CD14-positive monocyte (primary cell): Measurements from ENCODE around the gene CDH4. TPM values are rescaled to one million over a fixed set of nuclear protein-coding genes. Genes with fewer than 3 reads are reported as not detected.
A peak's percentile ranks its signal among the peaks of the same experiment; 100 is the strongest.

Experiments
- DNase-seq, 3 donors: peaks; one replicate each; pipeline ENCODE4 v3.0.0-alpha.2; 2011 to 2022
- H2AFZ ChIP-seq: 2 replicates; pipeline ENCODE4 v1.6.0; 2012; ENCODE audit warnings: mild to moderate bottlenecking, low read depth, low read length, inconsistent platforms; ENCODE audit not compliant: insufficient read depth, poor library complexity, severe bottlenecking
- H3K27ac ChIP-seq, 2 donors: 1 replicate in 1 of 2; 2 replicates in 1 of 2; pipeline ENCODE4 v1.5.1; 2012 to 2013; ENCODE audit warnings: low read length in 2 of 2, control low read depth in 1 of 2, inconsistent platforms in 1 of 2, low read depth in 1 of 2, mild to moderate bottlenecking in 1 of 2
- H3K27me3 ChIP-seq, 2 donors: one replicate each; pipeline versions ENCODE4 v1.6.0 to v1.6.1; 2011 to 2013; ENCODE audit warnings: low read length in 2 of 2; ENCODE audit not compliant: control insufficient read depth in 2 of 2, insufficient read depth in 2 of 2
- H3K36me3 ChIP-seq, 2 donors: replicated peaks in 1 of 2; 1 replicate in 1 of 2; 2 replicates in 1 of 2; pipeline versions ENCODE4 v1.5.1 to v1.6.1; 2012 to 2013; ENCODE audit warnings: low read length in 2 of 2, control low read depth in 1 of 2, inconsistent platforms in 1 of 2, mild to moderate bottlenecking in 1 of 2; ENCODE audit not compliant: insufficient read depth in 2 of 2, control insufficient read depth in 1 of 2
- H3K4me1 ChIP-seq, 2 donors: 1 replicate in 1 of 2; 2 replicates in 1 of 2; pipeline versions ENCODE4 v1.5.1 to v1.6.1; 2012 to 2013; ENCODE audit warnings: low read length in 2 of 2, control low read depth in 1 of 2, inconsistent platforms in 1 of 2, mild to moderate bottlenecking in 1 of 2, moderate library complexity in 1 of 2; ENCODE audit not compliant: insufficient read depth in 2 of 2, control insufficient read depth in 1 of 2
- H3K4me2 ChIP-seq: replicated peaks from 2 replicates; pipeline ENCODE3; 2012; ENCODE audit warnings: low read length, moderate library complexity, mild to moderate bottlenecking; ENCODE audit not compliant: poor library complexity, severe bottlenecking; ENCODE audit errors: extremely low read depth
- H3K4me3 ChIP-seq, 3 experiments: fragments of 200-600 bp in 1 of 3; sonication (generic) in 1 of 3; replicated peaks in 1 of 3; 1 replicate in 2 of 3; 2 replicates in 1 of 3; pipeline ENCODE4 v1.5.1; 2011 to 2013; ENCODE audit warnings: low read length in 3 of 3, mild to moderate bottlenecking in 3 of 3, control low read depth in 2 of 3, low read depth in 2 of 3, inconsistent platforms in 1 of 3, moderate library complexity in 1 of 3
- H3K79me2 ChIP-seq: 2 replicates; pipeline ENCODE4 v1.6.0; 2012; ENCODE audit warnings: mild to moderate bottlenecking, control low read depth, inconsistent platforms, low read length, moderate library complexity; ENCODE audit not compliant: insufficient read depth
- H3K9ac ChIP-seq: 2 replicates; pipeline ENCODE4 v1.6.0; 2017; ENCODE audit warnings: low read length, mild to moderate bottlenecking; ENCODE audit not compliant: insufficient read depth, poor library complexity, severe bottlenecking
- H3K9me3 ChIP-seq, 2 donors: replicated peaks in 1 of 2; 1 replicate in 1 of 2; 2 replicates in 1 of 2; pipeline versions ENCODE4 v1.5.1 to v1.6.1; 2012 to 2013; ENCODE audit warnings: low read length in 2 of 2, control low read depth in 1 of 2; ENCODE audit not compliant: control insufficient read depth in 1 of 2, insufficient read depth in 1 of 2
- H4K20me1 ChIP-seq: 2 replicates; pipeline ENCODE4 v1.6.0; 2012; ENCODE audit warnings: mild to moderate bottlenecking, low read length, control low read depth, moderate library complexity; ENCODE audit not compliant: insufficient read depth
- H3K27ac Mint-ChIP-seq, 7 donors: one replicate each; pipeline ENCODE4 v1.8.0; 2020; ENCODE audit warnings: mild to moderate bottlenecking in 7 of 7, mixed read lengths in 7 of 7, moderate library complexity in 6 of 7, inconsistent platforms in 2 of 7
- H3K27me3 Mint-ChIP-seq, 3 donors: one replicate each; pipeline ENCODE4 v1.8.0; 2021 to 2022; ENCODE audit warnings: low read depth in 3 of 3, mild to moderate bottlenecking in 3 of 3, mixed read lengths in 3 of 3, moderate library complexity in 3 of 3, inconsistent platforms in 1 of 3
- H3K36me3 Mint-ChIP-seq, 2 donors: one replicate each; pipeline ENCODE4 v1.8.0; 2020; ENCODE audit warnings: mixed read lengths in 2 of 2, inconsistent platforms in 1 of 2, mild to moderate bottlenecking in 1 of 2
- H3K4me1 Mint-ChIP-seq: one replicate; pipeline ENCODE4 v1.8.0; 2020; ENCODE audit warnings: mild to moderate bottlenecking, mixed read lengths
- H3K4me3 Mint-ChIP-seq, 2 donors: one replicate each; pipeline ENCODE4 v1.8.0; 2020; ENCODE audit warnings: mild to moderate bottlenecking in 2 of 2, mixed read lengths in 2 of 2, moderate library complexity in 1 of 2
- H3K9me3 Mint-ChIP-seq, 7 donors: one replicate each; pipeline ENCODE4 v1.8.0; 2020 to 2022; ENCODE audit warnings: mixed read lengths in 7 of 7, mild to moderate bottlenecking in 6 of 7, moderate library complexity in 6 of 7, inconsistent platforms in 2 of 7
- CTCF ChIP-seq: fragments of 200-600 bp; IDR thresholded peaks from one replicate; pipeline ENCODE4 v1.8.0; 2022; ENCODE audit warnings: antibody characterized with exemption, mild to moderate bottlenecking
- WGBS: methylation state at CpG from one replicate; pipeline ENCODE4 v1.1.5; 2013; ENCODE audit warnings: missing lambda C conversion rate; ENCODE audit not compliant: insufficient coverage; 5-methylcytosine and 5-hydroxymethylcytosine counted together
- intact Hi-C, 2 donors: fragments of 100-400 bp; cut with micrococcal nuclease; formaldehyde crosslinking; loops; one replicate each; pipeline versions ENCODE4 v1.15.0 to v1.15.1; 2023
- polyA minus RNA-seq: library from RNA; depleted of rRNA, polyadenylated mRNA; stranded (reverse); fragments of >200 nt; gene quantifications from 2 replicates; pipeline ENCODE4 v1.2.3, GENCODE V29; 2012
- polyA plus RNA-seq, 3 donors: library from polyadenylated mRNA; depleted of rRNA in 1 of 3; unstranded in 2 of 3; stranded (reverse) in 1 of 3; fragments of 300-500 nt in 2 of 3; fragments of >200 nt in 1 of 3; fragmentation: Illumina TruSeq in 2 of 3; gene quantifications; 1 replicate in 2 of 3; 2 replicates in 1 of 3; pipeline ENCODE4 v1.2.3, GENCODE V29; 2012 to 2021
- total RNA-seq, 12 experiments: library from RNA in 1 of 12; stranded (reverse) in 1 of 12; fragments of 120-200 nt in 1 of 12; gene quantifications; one replicate each; pipeline ENCODE4 v1.2.4 and lab custom pipeline; 2013 to 2026; ENCODE audit warnings: mixed read lengths in 6 of 12, inconsistent platforms in 1 of 12

The CDH4 gene
- total RNA-seq (2013): not detected
- not detected for polyA plus RNA-seq
- not detected in 2 replicates for polyA minus RNA-seq
- total RNA-seq (lab: John Stamatoyannopoulos, UW): 0 to 5.8 (median 0) reads per million in 11 experiments

- peak within 1 kb of the TSS in 1 of 2 donors; percentile 79 for H3K4me3 Mint-ChIP-seq
- DNase-seq: no peak
- Histone ChIP-seq H3K4me3 (no peak within 1 kb of the TSS), H3K79me2 (no peaks in the 10 kb centered on the region), H3K9me3 (peaks cover 0 to 27% of the 10 kb centered on the region in 2 donors), H3K9ac (no peak within 1 kb of the TSS), H3K4me2 (peak within 1 kb of the TSS; percentile 26), H3K4me1 (no peaks in the 10 kb centered on the region), H3K27me3 (peaks cover 38 to 52% of the 10 kb centered on the region in 2 donors), H3K36me3 (no peaks in the 10 kb centered on the region), H3K27ac (no peak within 1 kb of the TSS), H4K20me1 (no peaks in the 10 kb centered on the region), H2AFZ (no peak within 1 kb of the TSS)
- H3K9me3 Mint-ChIP-seq: peaks cover 0 to 7% (median 4%) of the 10 kb centered on the region in 7 donors
- intact Hi-C loops: no loop called here
- no peaks in the 10 kb centered on the region for H3K4me1 Mint-ChIP-seq
- 4% methylated on average over 78 of the region's 78 CpGs for WGBS
- H3K27ac Mint-ChIP-seq: no peak within 1 kb of the TSS
- peaks cover 58 to 71% (median 58%) of the 10 kb centered on the region in 3 donors for H3K27me3 Mint-ChIP-seq
- no peak for TF ChIP-seq CTCF
- no peaks in the 10 kb centered on the region for H3K36me3 Mint-ChIP-seq
These were observed at the start of gene CDH4 for GRCh38 chr20:61251529-61252393. TSS of gene CDH4 (plus strand) at chr20:61252261.

GRCh38 chr20:61203320-61203719 lies 48.7 kb upstream of the CDH4 start:
- H3K27ac Mint-ChIP-seq: no peak overlapping the region
- Histone ChIP-seq H2AFZ (no peak overlapping the region), H3K4me1 (no peaks in the 10 kb centered on the region), H3K27ac (no peak overlapping the region), H3K4me3 (no peak overlapping the region), H3K9ac (no peak overlapping the region), H3K79me2 (no peaks in the 10 kb centered on the region), H3K27me3 (no peaks in the 10 kb centered on the region), H4K20me1 (no peaks in the 10 kb centered on the region), H3K36me3 (no peaks in the 10 kb centered on the region), H3K4me2 (no peak overlapping the region), H3K9me3 (peaks cover 0 to 2% of the 10 kb centered on the region in 2 donors)
- H3K27me3 Mint-ChIP-seq: peaks cover 2 to 3% (median 2%) of the 10 kb centered on the region in 3 donors
- no peak for TF ChIP-seq CTCF
- 59% methylated on average over 5 of the region's 5 CpGs for WGBS
- H3K9me3 Mint-ChIP-seq: peaks cover 5 to 16% (median 9%) of the 10 kb centered on the region in 7 donors
- H3K36me3 Mint-ChIP-seq: no peaks in the 10 kb centered on the region
- no peak for DNase-seq
- intact Hi-C loops: no loop called here
- no peaks in the 10 kb centered on the region for H3K4me1 Mint-ChIP-seq
- H3K4me3 Mint-ChIP-seq: no peak overlapping the region
